GM19025 (cell line): Measurements from ENCODE around the gene VPS37B.
"Not testable (repeated sequence)": the region's sequence is repeated elsewhere in the genome, so short reads cannot be mapped to it uniquely, and the experiment has no call there.

Experiments
- ATAC-seq: cut with Tn5 transposase; IDR thresholded peaks from one replicate; pipeline ENCODE4 v1.9.1; 2021; ENCODE audit warnings: mild to moderate bottlenecking, low read depth, moderate library complexity; ENCODE audit not compliant: unreplicated experiment

The VPS37B gene

GRCh38 chr12:122909442-122910288 lies 13.7 kb upstream of the VPS37B start:
- ATAC-seq = no peak

GRCh38 chr12:122908915-122909314 lies 13.0 kb upstream of the VPS37B start:
- ATAC-seq = no peak

GRCh38 chr12:122905258-122905657 lies 9.3 kb upstream of the VPS37B start:
- ATAC-seq = not testable (repeated sequence)

GRCh38 chr12:122903693-122904034 lies 7.7 kb upstream of the VPS37B start:
- ATAC-seq = no peak

GRCh38 chr12:122902854-122903692 lies 7.1 kb upstream of the VPS37B start:
- no peak for ATAC-seq

- no peak for ATAC-seq
These were observed 4.0 kb upstream of the VPS37B start for GRCh38 chr12:122899887-122900286.

GRCh38 chr12:122896662-122897061 lies 738 bp upstream of the VPS37B start:
- ATAC-seq = no peak

- ATAC-seq = no peak
These were observed 612 bp downstream of the VPS37B start for GRCh38 chr12:122895320-122895703.

- ATAC-seq = no peak
These were observed 1.5 kb downstream of the VPS37B start for GRCh38 chr12:122894193-122895121.

- no peak for ATAC-seq
These were observed 2.4 kb downstream of the VPS37B start for GRCh38 chr12:122893208-122894153.

- ATAC-seq = not testable (repeated sequence)
These were observed 3.2 kb downstream of the VPS37B start for GRCh38 chr12:122892724-122893123.

GRCh38 chr12:122891661-122892525 lies 4.0 kb downstream of the VPS37B start:
- no peak for ATAC-seq

- no peak for ATAC-seq
These were observed 6.0 kb downstream of the VPS37B start for GRCh38 chr12:122889761-122890520.

GRCh38 chr12:122888232-122888752 lies 7.6 kb downstream of the VPS37B start:
- no peak for ATAC-seq

- ATAC-seq = peak; percentile 11
These were observed 8.1 kb downstream of the VPS37B start for GRCh38 chr12:122887819-122888212.

- ATAC-seq = peak; percentile 72
These were observed 8.8 kb downstream of the VPS37B start for GRCh38 chr12:122886851-122887818.
